ENCODE data around the gene DSN1.

The DSN1 gene

GRCh38 chr20:36754656-36755222, 18.8 kb downstream of the DSN1 start:
- peak; percentile 62 for DNase-seq

DNA sequence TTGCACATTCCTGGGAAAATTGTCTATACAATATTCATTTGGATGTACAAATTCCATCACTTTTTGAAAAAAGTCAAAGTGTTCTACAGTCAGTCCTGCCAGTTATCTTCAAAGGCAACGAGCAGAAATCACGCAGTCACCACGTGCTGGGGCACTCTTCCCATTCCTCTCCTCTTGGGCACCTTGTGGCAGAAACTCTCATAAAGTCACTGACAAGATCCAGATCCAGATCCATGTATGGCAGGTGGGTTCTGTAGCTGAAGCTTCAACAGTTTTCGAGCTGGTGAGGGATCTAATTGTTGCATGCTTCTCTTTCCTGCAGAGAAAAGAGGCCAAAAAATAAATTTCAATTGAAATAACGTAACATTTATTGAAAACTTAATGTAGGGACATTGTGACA, 21.0 kb downstream of the DSN1 start:
- no peak for DNase-seq

DNA sequence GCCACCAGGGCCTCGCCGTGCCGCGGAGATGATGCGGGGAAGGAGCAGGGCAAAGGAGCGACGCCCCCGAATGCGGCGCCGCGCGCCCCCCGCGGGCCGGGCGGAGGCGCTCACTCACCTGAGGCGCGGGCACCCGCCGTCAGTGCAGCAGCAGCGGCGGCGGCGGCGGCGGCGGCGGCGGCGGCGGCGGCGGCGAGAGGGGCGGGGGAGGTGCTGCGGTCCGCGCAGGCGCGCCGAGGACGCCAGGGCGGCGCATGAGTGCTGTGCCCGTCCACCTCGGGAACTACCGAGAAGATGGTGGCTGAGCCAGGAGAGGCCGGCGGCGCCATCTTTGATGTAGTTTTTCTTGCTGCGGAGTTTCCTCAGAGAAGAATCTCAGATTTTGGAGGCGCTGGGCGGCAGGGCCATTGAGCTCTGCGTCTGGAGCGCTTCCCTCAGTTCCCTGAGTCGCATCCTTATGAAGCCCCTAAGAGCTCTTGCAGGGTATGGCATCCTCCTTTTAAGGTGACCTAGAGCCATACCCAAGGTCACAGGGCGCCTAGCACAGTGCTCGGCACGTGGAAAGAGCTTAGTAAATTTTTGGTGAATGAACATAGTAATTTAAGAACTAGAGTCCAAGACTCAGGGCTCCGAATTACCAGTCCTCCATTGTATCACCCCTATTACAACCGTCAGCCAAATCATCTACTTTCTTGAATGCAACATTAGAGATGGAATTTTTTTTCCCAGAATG, 27.5 kb downstream of the DSN1 start, which contains the start of gene NDRG3:
NDRG3 (minus strand) TSS at position 164 of the 733 bp plus-strand sequence. CDS start 24,355 bp downstream, outside the sequence.
- peak; percentile 93 for DNase-seq

- peak; percentile 15 for DNase-seq
Measured at GRCh38 chr20:36745234-36745926, 28.2 kb downstream of the DSN1 start.

DNA sequence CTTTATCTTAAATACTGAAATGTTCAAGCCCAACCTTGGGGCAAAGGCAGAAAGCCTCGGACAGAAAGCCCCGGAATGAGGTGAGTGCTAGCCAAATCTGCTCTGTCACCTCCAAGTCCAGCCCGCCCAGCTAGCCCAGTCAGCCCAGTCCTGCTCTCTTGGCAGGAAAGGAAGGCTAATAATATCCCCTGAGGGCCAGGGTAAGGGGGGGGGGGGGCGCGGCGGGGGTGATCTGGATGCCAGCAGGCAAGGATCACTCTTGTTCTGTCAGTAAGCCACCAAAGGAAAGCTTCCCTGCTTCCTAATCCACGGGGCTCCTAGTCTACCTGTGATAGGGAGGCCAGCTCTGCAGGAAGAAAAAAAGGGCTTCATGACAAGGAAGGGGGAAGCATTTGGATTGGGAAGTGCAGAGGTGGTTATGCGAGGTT, 28.8 kb downstream of the DSN1 start:
- peak; percentile 53 for DNase-seq

- DNase-seq, result no peak
Measured at GRCh38 chr20:36744243-36744642, 29.3 kb downstream of the DSN1 start.

DNA sequence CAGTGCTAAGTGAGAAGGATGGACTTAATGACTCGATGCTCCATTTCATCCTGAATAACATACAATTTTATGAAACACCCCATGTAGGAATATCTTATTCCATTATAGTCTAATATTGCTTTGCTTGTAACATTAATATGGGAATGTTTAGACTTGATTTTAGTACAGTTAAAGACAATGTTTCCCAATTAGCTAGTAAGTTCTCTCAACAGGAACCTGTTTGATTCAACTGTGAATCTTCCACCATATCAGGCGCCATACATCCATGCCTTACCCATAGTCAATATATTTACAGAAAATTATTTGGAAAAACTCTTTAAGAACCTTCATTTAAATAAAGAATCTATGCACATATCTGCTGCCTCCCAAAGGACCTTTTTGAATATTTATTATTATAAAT, 31.0 kb downstream of the DSN1 start:
- no peak for DNase-seq

GRCh38 chr20:36741072-36741471, 32.5 kb downstream of the DSN1 start:
- DNase-seq, result no peak

DNA sequence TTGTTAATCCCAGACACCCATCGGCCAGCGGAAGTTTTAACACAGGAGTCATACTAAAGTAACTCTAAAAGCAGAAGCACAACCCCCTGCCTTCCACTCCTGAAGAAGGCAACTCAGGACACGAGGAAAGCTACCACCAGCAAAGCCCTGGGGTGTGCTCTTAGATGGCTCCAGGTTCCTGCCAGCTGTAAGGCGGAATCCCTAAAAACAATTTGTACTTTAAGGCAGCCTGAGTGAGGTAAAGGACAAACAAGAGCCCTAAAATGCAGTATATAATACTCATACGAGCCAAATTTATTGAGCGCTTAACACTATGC, 36.4 kb downstream of the DSN1 start:
- no peak for DNase-seq

- DNase-seq, result no peak
Measured at GRCh38 chr20:36736451-36737182, 36.9 kb downstream of the DSN1 start.

DNA sequence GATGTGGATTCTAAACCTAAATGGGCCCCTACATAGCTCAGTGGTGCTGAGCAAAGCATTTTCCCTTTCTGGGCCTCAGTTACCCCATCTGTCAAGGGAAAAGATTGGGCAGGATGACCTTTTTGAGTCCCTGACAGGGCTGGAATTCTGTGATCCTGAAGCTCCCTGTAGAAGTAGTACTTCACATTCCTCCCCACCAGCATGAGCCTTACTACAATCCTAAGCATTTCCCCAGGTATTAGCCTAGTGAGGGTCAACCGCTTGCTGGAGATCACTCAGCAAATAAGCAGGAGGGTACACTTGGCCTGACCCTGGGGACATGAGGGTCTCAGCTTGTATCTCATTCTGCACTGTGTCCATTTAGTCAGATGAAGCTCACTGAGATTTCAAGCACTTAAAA, 41.1 kb downstream of the DSN1 start:
- no peak for DNase-seq

- DNase-seq, result peak; percentile 16
Measured at GRCh38 chr20:36728986-36729385, 44.6 kb downstream of the DSN1 start.

DNA sequence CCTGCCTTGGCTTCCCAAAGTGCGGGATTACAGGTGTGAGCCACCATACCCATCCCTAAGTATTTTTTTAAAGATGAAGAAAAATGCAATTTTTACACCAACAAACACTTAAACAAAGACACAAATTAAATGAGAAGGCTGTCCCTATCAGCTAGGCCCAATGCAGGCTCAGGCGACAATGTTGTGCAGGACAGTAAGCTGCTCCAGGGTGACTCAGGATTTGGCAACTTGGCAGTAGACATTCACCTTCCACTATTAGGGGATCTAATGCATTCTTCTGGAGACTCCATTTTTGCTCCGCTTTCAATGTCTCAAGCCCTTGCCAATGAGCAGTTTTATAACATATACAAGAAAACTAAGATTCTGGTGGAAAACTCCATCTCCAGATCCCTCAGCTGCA, 47.4 kb downstream of the DSN1 start:
- DNase-seq, result no peak

DNA sequence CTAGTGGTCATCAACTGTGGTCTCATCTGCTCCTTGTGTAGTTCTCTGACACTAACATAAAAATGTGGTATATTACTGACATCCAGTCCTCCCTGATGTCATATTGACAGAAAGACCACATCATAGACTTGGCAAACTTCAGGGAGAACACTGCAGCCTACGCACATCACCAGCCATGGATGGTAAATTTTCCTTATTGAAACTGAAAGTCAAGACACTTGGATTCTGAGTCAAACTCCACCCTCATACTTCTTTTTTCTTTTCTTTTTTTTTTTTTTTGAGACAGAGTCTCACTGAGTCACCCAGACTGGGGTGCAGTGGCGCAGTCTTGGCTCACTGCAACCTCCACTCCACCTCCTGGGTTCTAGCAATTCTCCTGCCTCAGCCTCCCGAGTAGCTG, 53.1 kb downstream of the DSN1 start:
- no peak for DNase-seq

DNA sequence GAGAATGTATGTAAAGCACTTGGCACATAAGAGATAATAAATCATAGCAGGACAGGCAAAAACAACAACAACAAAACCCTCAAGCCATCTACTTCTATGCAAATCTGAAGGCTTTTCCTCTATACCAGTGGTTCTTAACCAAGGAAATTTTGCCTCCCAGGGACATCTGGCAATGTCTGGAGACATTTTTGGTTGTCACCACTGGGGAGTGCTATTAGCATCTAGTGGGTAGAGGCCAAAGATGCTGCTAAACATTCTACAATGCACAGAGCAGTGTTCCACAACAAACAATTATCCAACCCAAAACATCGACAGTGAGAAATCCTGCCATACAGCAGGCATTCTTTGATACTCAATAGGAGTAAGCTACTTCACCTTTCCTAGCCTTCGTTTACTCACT, 55.9 kb downstream of the DSN1 start:
- DNase-seq, result no peak

- no peak for DNase-seq
Measured at GRCh38 chr20:36717021-36717420, 56.5 kb downstream of the DSN1 start.

GRCh38 chr20:36712775-36713174, 60.8 kb downstream of the DSN1 start:
- no peak for DNase-seq

DNA sequence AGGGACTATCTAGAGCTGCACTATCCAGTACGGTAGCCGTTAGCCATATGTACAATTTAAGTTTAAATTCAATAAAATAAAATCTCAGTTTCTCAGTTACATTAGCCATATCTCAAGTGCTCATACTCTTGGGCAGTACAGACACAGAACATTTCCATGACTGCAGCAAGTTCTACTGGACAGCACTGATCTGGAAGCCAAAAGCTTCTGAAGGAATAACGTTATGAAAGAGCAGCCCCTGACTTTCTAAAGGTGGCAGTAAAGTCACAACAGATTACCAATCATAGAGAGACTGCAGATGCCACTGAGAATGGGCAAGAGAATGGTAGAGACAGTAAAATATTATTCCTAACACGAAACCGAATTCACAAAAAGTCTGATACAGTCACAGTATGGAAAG, 64.4 kb downstream of the DSN1 start:
- no peak for DNase-seq

DNA sequence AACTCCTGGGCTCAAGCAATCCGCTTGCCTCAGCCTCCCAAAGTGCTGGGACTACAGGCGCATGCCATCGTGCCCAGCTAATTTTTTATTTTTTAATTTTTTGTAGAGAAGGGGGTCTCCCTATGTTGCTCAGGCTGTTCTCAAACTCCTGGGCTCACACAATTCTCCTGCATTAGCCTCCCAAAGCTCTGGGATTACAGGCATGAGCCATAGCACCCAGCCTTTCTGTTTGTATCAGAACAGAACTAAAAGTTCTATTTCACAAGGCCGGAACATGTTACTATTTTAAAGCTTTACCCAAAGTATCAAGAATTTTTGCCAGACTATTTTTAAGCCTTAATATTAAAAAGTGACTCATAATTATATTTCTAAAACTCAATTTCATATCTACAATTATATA, 70.0 kb downstream of the DSN1 start:
- no peak for DNase-seq

All from fibroblast of skin of back (primary cell).